Measurements from ENCODE around the gene ABHD15.

ABHD15 gene

GRCh38 chr17:29589524-29590410, 22.9 kb upstream of the ABHD15 start, which contains the start of gene GIT1:
Gene GIT1 (minus strand): TSS chr17:29589648. CDS start chr17:29589378, 270 bp downstream.
- H3K27ac Mint-ChIP-seq = peak within 1 kb of the TSS; percentile 88
- H3K36me3 Mint-ChIP-seq (ENCODE audit: low read depth) = no peaks in the 10 kb centered on the region
- H3K27me3 Mint-ChIP-seq (ENCODE audit: low read depth) = no peaks in the 10 kb centered on the region
- peaks cover 52% of the 10 kb centered on the region for H3K4me1 Mint-ChIP-seq (ENCODE audit: low read depth)
- H3K4me3 Mint-ChIP-seq = peak within 1 kb of the TSS; percentile 88
- H3K9me3 Mint-ChIP-seq = no peaks in the 10 kb centered on the region

- peaks cover 55% of the 10 kb centered on the region for H3K4me1 Mint-ChIP-seq (ENCODE audit: low read depth)
- H3K27ac Mint-ChIP-seq = no peak overlapping the region
- H3K9me3 Mint-ChIP-seq = no peaks in the 10 kb centered on the region
- no peaks in the 10 kb centered on the region for H3K27me3 Mint-ChIP-seq (ENCODE audit: low read depth)
- no peaks in the 10 kb centered on the region for H3K36me3 Mint-ChIP-seq (ENCODE audit: low read depth)
- H3K4me3 Mint-ChIP-seq = peak overlapping the region; percentile 88
Observed at GRCh38 chr17:29588562-29589411, 21.9 kb upstream of the ABHD15 start.

- H3K4me3 Mint-ChIP-seq = peak overlapping the region; percentile 88
- no peaks in the 10 kb centered on the region for H3K36me3 Mint-ChIP-seq (ENCODE audit: low read depth)
- H3K9me3 Mint-ChIP-seq = no peaks in the 10 kb centered on the region
- peaks cover 55% of the 10 kb centered on the region for H3K4me1 Mint-ChIP-seq (ENCODE audit: low read depth)
- peak overlapping the region; percentile 83 for H3K27ac Mint-ChIP-seq
- H3K27me3 Mint-ChIP-seq (ENCODE audit: low read depth) = no peaks in the 10 kb centered on the region
Observed at GRCh38 chr17:29588017-29588561, 21.3 kb upstream of the ABHD15 start.

- no peaks in the 10 kb centered on the region for H3K36me3 Mint-ChIP-seq (ENCODE audit: low read depth)
- no peak overlapping the region for H3K27ac Mint-ChIP-seq
- H3K27me3 Mint-ChIP-seq (ENCODE audit: low read depth) = no peaks in the 10 kb centered on the region
- no peaks in the 10 kb centered on the region for H3K9me3 Mint-ChIP-seq
- H3K4me3 Mint-ChIP-seq = peak overlapping the region; percentile 88
- peaks cover 54% of the 10 kb centered on the region for H3K4me1 Mint-ChIP-seq (ENCODE audit: low read depth)
Observed at GRCh38 chr17:29587591-29587990, 20.8 kb upstream of the ABHD15 start.

- Mint-ChIP-seq H3K9me3 (no peaks in the 10 kb centered on the region), H3K4me3 (peak overlapping the region; percentile 88), H3K27ac (no peak overlapping the region), H3K36me3 (ENCODE audit: low read depth) (peaks cover 5% of the 10 kb centered on the region), H3K27me3 (ENCODE audit: low read depth) (no peaks in the 10 kb centered on the region), H3K4me1 (ENCODE audit: low read depth) (peaks cover 51% of the 10 kb centered on the region)
Observed at GRCh38 chr17:29586676-29587469, 20.0 kb upstream of the ABHD15 start.

GRCh38 chr17:29585080-29585751, 18.4 kb upstream of the ABHD15 start:
- H3K9me3 Mint-ChIP-seq = no peaks in the 10 kb centered on the region
- peak overlapping the region; percentile 45 for H3K27ac Mint-ChIP-seq
- peaks cover 45% of the 10 kb centered on the region for H3K4me1 Mint-ChIP-seq (ENCODE audit: low read depth)
- peak overlapping the region; percentile 40 for H3K4me3 Mint-ChIP-seq
- peaks cover 9% of the 10 kb centered on the region for H3K36me3 Mint-ChIP-seq (ENCODE audit: low read depth)
- no peaks in the 10 kb centered on the region for H3K27me3 Mint-ChIP-seq (ENCODE audit: low read depth)

GRCh38 chr17:29584452-29585079, 17.7 kb upstream of the ABHD15 start:
- Mint-ChIP-seq H3K4me3 (no peak overlapping the region), H3K27me3 (ENCODE audit: low read depth) (no peaks in the 10 kb centered on the region), H3K36me3 (ENCODE audit: low read depth) (peaks cover 13% of the 10 kb centered on the region), H3K9me3 (no peaks in the 10 kb centered on the region), H3K27ac (peak overlapping the region; percentile 73), H3K4me1 (ENCODE audit: low read depth) (peaks cover 44% of the 10 kb centered on the region)

GRCh38 chr17:29583324-29584248, 16.7 kb upstream of the ABHD15 start:
- Mint-ChIP-seq H3K9me3 (no peaks in the 10 kb centered on the region), H3K27me3 (ENCODE audit: low read depth) (no peaks in the 10 kb centered on the region), H3K36me3 (ENCODE audit: low read depth) (peaks cover 14% of the 10 kb centered on the region), H3K4me3 (no peak overlapping the region), H3K4me1 (ENCODE audit: low read depth) (peaks cover 44% of the 10 kb centered on the region), H3K27ac (no peak overlapping the region)

GRCh38 chr17:29582772-29583171, 15.9 kb upstream of the ABHD15 start:
- Mint-ChIP-seq H3K27me3 (ENCODE audit: low read depth) (no peaks in the 10 kb centered on the region), H3K36me3 (ENCODE audit: low read depth) (peaks cover 19% of the 10 kb centered on the region), H3K4me1 (ENCODE audit: low read depth) (peaks cover 39% of the 10 kb centered on the region), H3K27ac (no peak overlapping the region), H3K9me3 (no peaks in the 10 kb centered on the region), H3K4me3 (no peak overlapping the region)

GRCh38 chr17:29582254-29582765, 15.5 kb upstream of the ABHD15 start:
- H3K36me3 Mint-ChIP-seq (ENCODE audit: low read depth) = peaks cover 22% of the 10 kb centered on the region
- no peaks in the 10 kb centered on the region for H3K27me3 Mint-ChIP-seq (ENCODE audit: low read depth)
- no peak overlapping the region for H3K27ac Mint-ChIP-seq
- H3K4me3 Mint-ChIP-seq = no peak overlapping the region
- no peaks in the 10 kb centered on the region for H3K9me3 Mint-ChIP-seq
- H3K4me1 Mint-ChIP-seq (ENCODE audit: low read depth) = peaks cover 34% of the 10 kb centered on the region

- Mint-ChIP-seq H3K4me1 (ENCODE audit: low read depth) (peaks cover 31% of the 10 kb centered on the region), H3K27ac (no peak overlapping the region), H3K36me3 (ENCODE audit: low read depth) (peaks cover 22% of the 10 kb centered on the region), H3K9me3 (no peaks in the 10 kb centered on the region), H3K4me3 (no peak overlapping the region), H3K27me3 (ENCODE audit: low read depth) (no peaks in the 10 kb centered on the region)
Observed at GRCh38 chr17:29581583-29582253, 14.9 kb upstream of the ABHD15 start.
